GM19438 (cell line): ENCODE results near the gene PPP1R17.

ENCODE experiments used
- ATAC-seq: cut with Tn5 transposase; IDR thresholded peaks from one replicate; pipeline ENCODE4 v1.9.1; 2021; ENCODE audit warnings: low read depth; ENCODE audit not compliant: unreplicated experiment

The PPP1R17 gene

DNA sequence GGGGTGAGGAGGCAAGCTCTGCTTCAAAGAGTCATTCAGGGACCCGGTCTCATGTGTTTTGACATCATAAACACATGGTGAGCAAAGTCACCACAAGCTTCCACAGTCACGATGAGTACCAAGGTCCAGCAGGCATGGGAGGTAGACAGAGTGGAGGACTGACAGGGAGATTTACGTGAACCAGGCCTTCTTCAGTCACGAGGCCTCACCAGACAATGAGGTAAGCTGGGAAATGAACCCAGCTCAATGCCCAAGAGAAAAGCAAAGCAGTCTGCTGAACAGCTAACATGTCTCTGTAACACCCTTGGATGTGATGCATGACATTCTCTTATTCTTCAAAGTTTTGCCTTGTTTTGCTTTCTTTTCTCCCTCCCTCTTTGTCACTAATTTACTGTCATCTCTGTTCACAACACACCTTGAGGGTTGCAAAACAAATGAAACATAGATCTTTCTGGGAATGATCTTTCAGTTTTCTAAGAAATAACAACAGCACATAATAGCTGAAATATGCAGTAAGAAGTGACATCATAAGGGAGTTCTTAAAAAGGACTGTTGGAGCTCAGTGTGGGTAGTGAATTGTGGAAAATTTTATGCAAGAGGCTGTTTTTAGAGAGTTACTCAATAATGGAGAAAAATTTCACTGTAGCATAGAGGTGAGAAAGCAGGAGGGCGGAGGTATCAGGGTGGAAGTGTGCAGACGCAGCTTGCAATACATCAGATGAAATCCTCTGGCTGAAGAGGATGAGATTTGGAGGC, 9.0 kb downstream of the PPP1R17 start:
- ATAC-seq: no peak

DNA sequence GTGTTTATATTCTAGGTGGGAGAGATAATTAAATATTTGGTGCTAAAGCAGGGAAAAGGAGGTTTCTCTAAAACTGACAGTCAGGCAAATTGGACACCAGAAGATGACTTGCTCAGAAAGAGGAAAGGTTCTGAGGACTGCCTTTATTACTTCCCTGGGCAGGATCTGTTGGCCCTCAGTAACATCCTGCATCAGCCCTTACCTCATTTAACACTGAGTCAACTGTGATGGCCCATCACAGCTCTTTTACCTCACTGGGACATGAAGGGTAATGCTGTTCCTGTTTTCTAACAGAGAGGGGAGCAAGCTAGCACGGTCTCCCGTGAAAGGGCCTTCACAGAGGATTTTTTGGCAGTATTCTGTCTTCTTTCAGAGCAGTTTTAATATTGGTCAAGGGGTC, 12.0 kb downstream of the PPP1R17 start:
- no peak for ATAC-seq

DNA sequence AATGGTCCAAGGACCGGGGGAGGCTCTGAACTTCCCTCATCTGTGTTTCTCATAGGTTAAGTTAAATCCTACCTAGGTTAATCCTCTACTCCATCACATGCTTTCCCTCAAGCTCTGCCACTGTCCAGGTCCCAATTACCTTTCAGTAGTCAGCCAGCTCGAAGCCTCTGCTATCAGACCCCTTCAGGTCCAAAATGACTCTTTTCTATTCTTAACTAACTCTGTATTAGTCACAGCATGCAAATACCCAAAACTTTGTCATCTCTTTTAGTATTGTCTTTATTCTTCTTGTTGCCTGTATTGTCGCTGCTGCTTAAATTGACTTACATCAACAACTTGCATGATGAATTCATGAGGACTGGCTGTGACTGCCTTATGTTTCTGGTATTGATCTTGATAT, 15.3 kb downstream of the PPP1R17 start:
- no peak for ATAC-seq

DNA sequence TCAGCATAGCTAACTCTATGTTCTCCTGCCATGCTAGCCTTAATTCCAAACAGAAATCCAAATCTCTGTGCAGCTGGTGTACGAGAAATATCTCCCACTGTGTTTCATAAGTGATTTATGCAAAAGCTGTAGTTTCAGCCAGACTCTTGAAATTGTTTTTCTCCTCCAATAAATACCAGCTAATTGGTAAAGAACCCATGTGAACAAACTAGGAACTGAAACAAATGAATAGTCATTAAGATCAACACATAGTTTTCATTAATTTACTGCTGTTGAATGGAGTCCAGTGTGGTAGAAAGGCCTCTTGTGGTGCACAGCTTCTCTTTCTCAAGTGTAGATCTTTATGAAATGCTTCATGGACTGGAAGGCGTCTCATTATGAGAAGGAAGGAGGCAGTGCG, 18.4 kb downstream of the PPP1R17 start:
- no peak for ATAC-seq

DNA sequence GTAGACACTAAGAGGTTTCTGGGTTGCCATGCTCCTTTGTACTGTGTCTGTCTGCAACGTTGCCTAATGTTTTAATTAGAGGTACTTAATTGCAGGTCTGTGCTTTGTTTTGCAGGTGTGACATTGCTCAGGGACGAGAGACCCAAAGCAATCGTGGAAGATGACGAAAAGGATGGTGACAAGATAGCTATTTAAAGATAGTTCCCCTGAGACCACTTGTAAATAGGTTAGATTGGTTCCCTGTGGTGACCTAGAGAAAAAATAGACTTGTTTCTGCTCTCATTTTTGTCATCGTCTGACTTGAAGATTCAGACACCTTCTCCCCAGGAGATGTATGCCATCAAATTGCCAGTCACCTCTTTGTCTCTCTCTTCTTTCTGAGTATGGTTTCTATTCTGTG, 20.1 kb downstream of the PPP1R17 start:
- no peak for ATAC-seq

DNA sequence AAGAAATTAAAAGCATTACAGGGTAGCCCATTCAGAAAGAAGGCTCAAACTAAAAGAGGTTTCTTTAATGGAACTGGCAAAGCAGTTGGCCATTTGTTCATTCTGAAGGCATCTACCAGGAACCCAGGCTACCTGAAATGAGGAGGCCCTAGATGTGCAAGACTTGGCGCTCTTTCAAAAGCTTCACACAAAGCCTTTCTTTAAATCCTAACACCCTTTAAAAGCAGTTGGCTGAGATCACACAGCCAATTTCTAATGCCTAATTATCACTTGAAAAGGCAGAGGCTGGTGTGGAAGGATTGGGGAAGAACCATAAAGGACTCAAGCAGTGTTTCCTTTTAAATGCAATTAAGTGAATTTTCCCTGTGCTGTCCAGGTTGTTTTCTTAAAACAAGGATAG, 23.2 kb downstream of the PPP1R17 start:
- ATAC-seq: no peak

DNA sequence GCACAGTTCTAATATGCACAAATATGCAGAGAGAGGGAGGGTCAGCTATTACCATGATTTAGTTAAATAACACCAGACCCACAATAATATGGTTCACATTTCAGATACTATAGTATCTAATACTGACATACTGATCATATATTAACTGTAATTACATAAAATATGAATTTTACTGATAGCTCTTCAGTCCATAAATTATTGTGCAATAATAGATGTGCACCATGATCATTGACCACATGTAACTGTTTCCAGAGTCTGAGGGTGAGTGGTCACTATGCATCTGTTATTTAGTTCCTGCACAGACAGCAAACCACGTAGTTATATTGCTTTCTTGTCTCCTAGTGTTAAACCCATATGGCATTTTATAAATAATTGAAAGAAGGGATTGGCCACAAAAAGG, 29.3 kb downstream of the PPP1R17 start:
- ATAC-seq: no peak

DNA sequence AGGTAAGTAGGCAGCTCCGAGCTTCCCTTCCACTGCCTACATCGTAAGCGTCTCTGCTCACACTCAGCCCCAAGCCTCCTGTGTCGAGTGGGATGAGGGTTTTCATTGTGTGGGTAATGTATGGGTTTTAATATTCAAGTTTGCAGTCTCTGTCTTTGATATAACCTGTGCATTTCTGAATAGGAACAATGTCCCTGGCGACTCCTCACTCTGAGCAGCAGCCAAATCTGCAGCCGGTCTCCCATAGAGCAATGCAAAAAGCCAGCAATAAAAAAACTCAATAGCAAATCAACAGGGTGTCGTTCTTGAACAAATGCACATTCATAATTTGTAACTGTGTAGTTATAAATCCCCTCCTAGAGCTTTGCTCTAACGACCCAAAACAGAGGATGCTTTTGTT, 33.4 kb downstream of the PPP1R17 start:
- no peak for ATAC-seq

DNA sequence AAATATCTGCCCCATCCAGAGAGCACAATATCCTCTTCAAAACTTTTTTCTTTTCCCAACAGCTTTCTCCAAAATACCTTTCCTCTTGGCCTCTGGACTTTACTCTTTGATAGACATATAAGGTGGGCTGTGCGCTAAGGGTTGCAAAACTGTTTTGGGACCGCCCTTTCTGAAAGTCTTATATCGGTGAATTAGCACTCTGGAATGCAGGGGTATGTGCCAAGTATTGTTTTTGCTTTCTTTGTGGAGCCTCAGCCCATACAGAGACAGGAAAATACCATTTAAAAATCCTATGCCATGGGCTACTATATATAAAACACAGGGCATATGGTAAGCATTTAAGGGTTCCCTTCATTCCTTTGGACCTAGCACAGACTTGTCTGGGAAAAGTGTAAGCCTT, 37.7 kb downstream of the PPP1R17 start:
- no peak for ATAC-seq

DNA sequence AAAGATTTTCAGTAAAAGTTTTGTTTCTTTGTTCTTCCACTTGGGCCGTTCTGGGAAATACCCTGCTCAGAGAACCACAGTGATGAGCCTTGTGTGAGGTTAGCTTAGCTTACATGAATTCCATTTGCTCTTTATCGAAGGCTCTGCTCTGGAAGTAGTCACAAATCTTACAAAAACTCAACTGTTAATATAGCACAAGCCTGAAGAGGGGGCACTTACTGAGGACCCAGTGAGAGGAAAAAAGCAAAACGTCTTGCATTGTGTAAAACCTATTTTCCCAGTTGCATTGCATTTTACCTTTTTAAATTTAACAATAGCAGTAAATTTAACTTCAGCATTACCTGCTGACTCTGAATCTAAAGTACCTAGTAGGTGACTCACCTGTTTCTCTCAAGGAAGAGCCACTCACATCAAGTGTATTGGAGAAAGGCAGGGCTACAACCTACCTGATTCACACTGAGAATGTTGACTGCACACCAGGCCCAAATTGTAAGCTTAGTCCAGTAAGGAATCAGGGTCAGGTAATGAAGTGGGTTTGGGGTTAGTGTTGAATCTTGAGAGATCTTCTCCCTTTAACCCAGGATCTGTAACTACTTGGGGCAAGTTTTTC, 42.3 kb downstream of the PPP1R17 start:
- ATAC-seq: no peak

DNA sequence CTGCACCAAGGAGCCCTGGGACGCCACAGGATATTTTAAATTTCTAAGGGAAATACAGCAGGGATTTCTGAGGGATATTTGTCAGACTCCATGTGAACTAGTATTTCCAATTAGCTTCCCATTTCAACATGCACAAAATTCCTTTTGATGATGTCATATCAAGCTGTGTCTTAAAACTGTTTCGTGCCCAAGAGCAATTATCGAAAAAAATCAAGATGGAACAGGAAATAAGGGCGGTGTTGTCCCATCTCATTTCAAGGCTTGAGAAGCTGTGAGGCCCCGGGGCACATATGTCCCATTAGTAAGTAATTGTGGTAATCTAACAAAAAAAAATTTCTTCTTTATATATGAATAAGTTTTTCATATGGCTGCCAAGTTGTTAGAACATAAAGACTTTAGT, 47.4 kb downstream of the PPP1R17 start:
- no peak for ATAC-seq

DNA sequence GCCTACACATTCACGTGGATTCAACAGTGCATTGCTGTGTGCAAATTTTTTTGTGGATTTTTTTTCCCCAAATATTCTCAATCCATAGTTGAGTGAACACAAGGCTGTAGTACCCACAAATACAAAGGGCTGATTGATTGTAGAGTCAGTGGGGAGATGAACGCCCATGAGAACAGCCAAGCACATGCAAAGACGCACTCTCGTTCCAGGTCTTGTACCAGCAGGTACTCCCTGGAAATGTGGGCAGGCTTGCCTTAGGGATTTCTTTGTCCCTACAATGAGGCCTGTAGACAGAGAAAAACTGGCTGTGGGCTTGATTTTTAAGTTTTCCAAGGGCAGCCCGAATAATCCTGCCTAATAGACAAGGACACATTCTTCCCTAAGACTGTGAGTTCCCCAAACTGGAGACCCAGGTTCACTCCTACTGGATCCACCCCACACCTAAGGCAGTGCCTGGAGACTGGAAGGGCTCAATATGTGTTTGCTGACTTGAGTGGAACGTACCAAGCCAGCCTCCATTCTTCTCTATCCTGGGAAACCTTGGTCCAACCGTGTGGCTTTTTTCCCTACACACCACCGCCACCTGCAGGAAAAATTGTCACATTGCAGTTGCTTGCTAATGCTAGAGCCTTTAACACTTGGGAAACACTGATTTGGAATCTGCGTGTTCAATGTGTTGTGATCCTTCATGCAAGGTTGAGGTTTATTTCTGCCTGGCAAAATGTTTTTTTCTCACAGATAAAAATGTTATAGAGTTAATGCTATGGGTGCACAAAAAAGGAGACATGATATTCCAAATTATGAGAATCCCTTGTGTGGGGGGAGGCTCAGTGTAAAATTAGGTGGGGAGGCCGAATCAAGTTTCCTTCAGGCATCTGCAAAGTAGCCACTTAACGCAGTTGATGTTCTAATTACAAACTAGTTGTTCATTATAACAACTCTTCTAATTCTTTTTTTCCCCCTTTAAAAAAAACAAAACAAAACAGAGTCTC, 49.3 kb downstream of the PPP1R17 start:
- no peak for ATAC-seq

DNA sequence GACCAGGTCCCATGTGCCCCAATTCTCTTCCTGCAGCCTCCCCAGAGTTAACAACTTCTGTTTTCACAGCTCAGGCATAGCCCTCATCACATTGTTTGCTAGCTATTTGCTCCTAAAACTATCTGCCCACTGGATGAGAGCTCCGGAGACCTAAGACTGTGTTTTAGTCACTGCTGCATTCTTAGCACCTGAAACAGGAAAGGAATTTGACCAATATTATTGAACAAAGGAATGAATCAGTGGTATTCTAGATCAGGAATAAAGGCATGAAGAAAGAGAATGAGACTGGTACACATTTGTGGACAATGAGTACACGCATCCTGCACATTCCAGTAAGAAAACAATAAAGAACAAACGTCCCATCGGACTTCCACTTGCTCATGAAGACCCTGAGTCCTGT, 54.8 kb downstream of the PPP1R17 start:
- ATAC-seq: no peak

DNA sequence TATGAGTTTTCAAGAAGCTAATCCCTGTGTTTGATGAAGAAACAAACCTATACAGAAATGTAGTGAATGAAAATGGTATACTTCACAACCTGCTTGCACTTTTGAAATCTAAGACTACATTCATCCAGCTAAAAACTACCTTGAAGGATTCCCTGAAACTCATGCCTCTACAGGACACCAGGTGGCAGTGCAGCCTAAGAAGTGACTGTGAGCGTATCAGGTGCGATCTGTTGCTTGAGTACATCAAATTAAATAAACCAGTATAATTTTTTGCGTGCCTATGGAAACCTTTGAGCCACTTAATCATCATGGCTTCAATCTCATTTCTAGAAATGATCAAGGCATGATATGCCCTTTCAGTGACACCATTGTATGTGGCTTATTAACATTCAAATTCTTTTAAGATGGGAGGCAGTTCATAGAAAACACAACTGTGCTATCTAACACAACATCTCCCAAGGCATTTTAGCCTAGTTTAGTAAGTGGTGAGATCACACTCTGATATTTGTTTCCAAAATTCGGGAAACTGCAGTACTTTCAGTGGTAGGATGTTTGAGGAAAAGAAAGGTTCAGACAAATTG, 57.4 kb downstream of the PPP1R17 start:
- peak; percentile 74 for ATAC-seq

DNA sequence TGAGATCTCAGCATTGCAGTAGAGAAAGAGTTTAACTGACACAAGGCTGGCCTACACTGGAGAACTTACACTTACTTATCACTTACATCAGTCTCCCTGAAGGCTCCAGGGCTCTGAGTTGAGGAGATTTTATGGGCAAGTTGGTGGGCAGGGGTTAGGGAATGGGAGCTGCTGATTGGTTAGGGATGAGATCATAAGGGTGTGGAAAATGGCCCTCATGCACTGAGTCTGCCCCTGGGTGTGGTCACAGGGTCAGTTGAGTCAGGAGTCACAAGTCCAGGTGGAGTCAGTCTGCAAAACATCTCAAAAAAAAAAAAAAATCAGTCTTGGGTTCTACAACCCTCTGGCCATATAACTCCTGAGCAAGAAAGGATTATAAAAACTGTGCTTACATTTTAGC, 60.5 kb downstream of the PPP1R17 start:
- ATAC-seq: no peak

DNA sequence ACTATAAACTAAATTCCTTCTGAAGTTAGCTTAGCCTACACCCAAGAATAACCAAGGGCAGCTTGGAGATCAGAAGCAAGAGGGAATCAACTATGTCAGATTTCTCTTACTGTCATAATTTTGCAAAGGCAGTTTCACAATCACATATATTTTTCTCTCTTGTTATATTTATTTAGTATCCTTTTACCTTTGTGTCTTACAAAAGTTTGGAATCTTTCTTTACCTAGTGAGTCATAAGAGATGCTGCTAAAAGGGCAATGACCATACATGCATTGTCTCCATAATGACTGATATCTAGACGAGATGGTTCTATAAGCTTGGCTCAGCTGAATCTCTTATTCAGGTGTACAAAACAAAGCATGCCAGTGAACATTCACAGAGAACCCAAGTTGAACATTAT, 61.1 kb downstream of the PPP1R17 start:
- no peak for ATAC-seq

DNA sequence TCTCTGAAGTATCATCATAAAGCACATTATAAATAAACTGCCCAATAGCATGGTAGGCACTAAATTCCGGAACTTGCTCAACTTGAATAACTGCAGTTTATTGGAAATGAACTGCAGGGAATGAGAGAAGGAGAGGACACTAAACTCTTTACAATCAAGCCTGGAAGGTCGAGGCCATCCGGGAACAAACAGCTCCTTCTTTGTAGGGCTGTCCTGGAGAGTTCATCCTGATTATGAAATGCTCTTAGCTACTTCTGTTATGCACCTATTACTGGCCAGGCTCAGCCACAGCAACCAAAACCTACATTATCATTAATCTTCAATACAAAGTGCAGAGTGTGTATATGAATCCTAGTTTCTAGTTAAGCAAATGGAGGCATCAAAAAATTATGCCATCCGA, 64.7 kb downstream of the PPP1R17 start:
- ATAC-seq: no peak
